Activated CD8-positive, alpha-beta memory T cell treated with anti-CD3 and anti-CD28 coated beads for 4 hours (primary cell): ENCODE measurements around the gene LRRC32.

Experiments used
- DNase-seq, 2 donors: peaks; one replicate each; pipeline ENCODE4 v3.0.0-alpha.2; 2020; ENCODE audit warnings: low read depth in 2 of 2

Gene LRRC32

DNA sequence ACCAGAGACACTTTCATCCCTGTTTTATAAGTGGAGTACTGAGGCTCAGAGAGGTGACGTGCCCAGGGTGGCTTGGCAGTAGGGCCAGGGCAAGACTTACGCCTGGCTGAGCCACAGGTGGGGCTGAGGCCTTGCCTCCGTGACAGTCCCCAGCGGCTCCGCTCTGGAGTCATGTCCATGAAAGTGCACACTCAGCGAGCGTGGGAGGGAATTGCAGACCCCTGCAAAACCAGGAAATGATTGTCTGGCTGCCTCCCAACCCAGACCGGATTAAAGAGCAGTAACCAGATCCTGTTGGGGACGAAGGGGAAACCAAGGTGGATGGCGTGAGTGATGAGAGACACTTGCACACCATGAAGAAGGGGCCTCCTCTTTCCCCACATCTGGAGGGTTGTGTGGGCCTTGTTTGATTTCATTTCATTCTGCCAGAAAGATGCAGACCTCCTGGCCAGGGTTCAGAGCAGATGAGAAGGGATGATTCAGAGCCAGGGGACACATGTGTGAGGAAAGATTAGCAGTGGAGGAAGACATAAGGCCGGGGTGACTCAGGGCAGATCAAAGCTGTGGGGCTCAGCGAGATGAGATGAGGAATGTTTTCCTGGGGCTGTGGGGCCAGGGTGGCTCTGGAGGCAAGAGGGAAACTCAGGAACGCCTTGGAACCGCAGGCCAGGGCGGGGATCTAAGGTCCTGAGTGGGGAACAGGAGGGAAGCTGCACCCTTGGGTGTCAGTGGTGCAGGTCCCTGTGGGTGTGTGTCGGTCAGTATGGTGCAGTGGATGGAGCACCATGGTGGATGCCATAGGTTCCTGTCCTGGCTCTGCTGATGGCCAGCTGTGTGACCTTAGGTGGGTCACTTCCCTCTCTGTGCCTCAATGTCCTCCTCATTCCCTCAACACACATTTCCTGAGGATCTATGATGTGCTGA lies 29.9 kb upstream of the LRRC32 start:
- no peak for DNase-seq

DNA sequence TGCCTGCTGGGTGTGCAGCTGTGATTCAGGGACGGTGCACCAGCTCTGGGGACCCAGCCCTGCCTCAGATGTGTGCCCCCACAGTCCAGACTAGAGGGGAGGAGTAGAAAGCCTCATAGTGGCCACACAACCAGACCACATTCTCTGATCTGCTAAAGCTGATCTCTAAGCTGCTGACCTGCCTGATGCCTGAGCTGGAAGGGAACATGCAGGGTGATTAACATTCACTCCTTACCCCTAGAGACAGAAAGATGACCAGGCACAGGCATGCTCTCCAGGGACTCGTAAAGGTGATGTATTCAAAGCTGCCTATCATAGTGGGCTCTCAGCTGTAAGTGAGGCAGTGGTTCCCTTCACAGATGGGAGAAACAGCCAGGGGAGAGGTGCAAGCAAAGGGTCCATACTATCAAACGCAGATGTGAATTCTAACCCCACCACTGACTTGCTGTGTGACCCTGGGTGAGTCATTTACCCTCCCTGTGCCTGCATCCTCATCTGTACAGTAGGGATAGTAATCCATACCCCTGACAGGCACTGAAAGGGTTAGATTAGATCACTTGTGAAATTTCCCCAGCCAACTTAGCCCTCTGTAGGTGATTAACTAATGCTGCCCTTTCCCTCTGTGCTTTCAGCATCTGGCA lies 29.0 kb upstream of the LRRC32 start:
- no peak for DNase-seq

DNA sequence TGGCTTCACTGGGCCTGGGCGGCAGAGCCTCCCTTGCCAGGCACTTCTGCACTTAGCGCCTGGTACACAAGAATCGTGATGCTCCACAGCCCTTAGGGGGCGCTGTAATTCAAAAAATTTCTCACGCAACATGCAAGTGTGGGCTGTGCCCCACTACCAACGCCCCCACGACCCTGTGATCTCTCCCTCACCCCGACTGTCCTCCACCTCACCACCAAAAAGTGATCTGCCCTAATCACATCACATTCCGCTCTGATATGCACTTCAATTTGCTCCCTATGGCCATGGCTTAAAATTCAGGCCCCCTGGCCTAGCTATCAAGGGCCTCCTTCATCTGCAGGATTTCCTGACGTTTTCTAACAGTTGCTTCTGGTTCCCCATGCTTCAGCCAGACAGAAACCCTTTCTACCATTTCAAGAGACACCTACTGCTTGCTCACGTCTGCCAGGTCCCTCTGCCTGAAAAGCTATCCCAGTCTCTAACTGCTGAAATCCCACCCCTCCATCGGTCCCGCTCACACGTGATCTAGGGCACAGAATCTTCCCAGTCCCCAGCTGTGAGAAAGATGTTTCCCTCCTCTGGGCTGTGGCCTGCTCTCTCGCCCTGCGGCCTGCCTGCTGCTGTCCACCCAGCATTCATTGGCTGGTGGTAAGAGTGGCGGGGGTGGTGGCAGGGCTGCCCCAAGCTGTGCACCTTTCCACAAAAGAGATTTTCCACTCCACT lies 27.9 kb upstream of the LRRC32 start:
- no peak for DNase-seq

- no peak for DNase-seq
These were observed 26.2 kb upstream of the LRRC32 start for GRCh38 chr11:76696756-76697155.

- DNase-seq, result no peak
These were observed 25.2 kb upstream of the LRRC32 start for GRCh38 chr11:76695771-76696170.

DNA sequence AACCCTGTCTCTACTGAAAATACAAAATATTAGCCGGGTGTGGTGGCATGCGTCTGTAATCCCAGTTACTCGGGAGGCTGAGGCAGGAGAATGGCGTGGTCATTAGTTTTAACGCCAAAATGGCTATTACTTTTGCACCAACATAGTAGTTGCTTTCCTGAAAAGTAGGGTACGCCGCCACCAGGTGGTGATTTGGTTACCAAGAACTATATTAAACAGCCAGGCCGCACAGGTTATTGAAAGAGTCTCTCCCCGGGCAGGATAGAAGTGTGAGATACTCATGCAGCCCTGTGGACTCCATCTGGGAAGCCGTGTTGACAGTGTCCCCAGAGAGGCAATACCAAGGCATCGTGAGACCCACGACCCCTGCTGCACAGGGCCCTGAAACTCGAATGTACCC lies 24.6 kb upstream of the LRRC32 start:
- DNase-seq, result no peak

- no peak for DNase-seq
These were observed 24.1 kb upstream of the LRRC32 start for GRCh38 chr11:76694664-76695063.

GRCh38 chr11:76693806-76694205 lies 23.3 kb upstream of the LRRC32 start:
- DNase-seq, result no peak

DNA sequence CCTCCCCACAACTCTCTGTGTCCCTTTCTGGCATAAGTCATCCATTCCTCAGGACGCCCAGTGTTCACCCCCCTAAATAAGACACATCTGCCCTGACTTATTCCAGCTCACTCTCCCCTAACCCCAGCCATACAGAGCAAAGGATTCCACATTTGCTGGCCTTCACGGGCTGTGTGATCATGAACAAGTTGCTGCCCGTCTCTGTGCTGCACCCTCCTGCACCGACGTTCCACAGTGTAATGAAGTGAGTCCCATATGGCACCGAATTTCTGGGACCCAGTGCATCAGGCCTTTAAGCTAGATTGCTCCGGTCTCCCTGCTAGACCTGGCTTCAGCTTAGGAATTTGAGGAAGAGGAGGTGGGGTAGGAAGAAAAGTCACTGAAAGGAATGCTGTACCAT lies 22.4 kb upstream of the LRRC32 start:
- DNase-seq, result no peak

- no peak for DNase-seq
These were observed 21.1 kb upstream of the LRRC32 start for GRCh38 chr11:76691655-76692054.

DNA sequence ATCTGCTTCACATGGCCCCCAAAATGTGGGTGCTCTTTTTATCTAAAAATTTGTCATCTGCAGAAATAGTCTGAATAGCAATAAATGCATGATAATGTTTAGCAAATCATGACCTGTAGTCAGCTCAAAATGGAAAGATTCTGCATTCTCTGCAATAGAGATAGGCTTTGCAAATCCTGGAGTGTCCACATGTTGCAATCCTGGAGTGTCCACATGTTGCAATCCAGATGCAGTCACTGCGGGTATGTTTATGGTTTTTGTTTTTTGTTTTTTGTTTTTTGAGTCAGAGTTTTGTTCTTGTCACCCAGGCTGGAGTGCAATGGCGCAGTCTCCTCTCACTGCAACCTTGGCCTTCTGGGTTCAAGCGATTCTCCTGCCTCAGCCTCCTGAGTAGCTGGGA lies 20.2 kb upstream of the LRRC32 start:
- no peak for DNase-seq

- DNase-seq, result no peak
These were observed 19.0 kb upstream of the LRRC32 start for GRCh38 chr11:76689313-76690260.

GRCh38 chr11:76688146-76688545 lies 17.6 kb upstream of the LRRC32 start:
- DNase-seq, result no peak

GRCh38 chr11:76686261-76687079 lies 15.9 kb upstream of the LRRC32 start:
- DNase-seq, result no peak

GRCh38 chr11:76685831-76686230 lies 15.3 kb upstream of the LRRC32 start:
- DNase-seq, result no peak

- no peak for DNase-seq
These were observed 14.7 kb upstream of the LRRC32 start for GRCh38 chr11:76685237-76685636.

GRCh38 chr11:76684516-76684915 lies 14.0 kb upstream of the LRRC32 start:
- no peak for DNase-seq

- DNase-seq, result no peak
These were observed 12.9 kb upstream of the LRRC32 start for GRCh38 chr11:76683161-76684095.

DNA sequence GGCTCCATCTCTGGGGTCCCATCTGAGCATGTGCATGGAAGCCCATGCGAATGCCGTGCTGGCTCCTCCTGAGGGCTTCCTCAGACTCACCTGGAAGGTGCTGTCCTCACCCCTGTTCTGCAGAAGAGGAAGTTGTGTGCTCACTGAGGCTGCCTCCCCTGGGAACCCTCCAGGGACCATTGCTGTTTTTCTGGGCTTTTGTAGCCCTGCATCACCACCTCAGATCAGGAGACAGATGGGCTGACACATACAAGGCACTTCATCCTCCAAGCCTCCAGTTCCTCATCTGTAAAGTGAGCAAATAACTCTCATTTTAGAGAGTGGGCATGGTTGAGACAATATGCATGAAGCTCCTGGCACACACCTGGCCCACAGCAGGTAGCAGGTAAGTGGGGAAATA lies 12.1 kb upstream of the LRRC32 start:
- DNase-seq, result no peak
